HCT116 (cell line): ENCODE results near the gene OPN1SW. TPM values are rescaled to one million over a fixed set of nuclear protein-coding genes. Genes with fewer than 3 reads are reported as not detected.

Experiments used
- ATAC-seq: fragments of 200-7000 bp; cut with Tn5 transposase; 2 replicates; pipeline ENCODE4 v1.9.1; 2020; ENCODE audit warnings: mild to moderate bottlenecking, moderate library complexity
- BruUV-seq: library from RNA; stranded (reverse); fragments of 400-500 nt; replicated peaks from 2 replicates; lab custom pipeline; 2021; lab: Mats Ljungman, UMichigan
- CTCF ChIA-PET: fragments of 300-600 bp; sonication (Branson Sonifier 250); formaldehyde crosslinking; loops from one replicate; lab custom pipeline; 2021; ENCODE audit warnings: antibody characterized with exemption; lab: Charles Lee
- POLR2A ChIA-PET: fragments of 300-600, 350-600 bp; sonication (Branson Sonifier 250); formaldehyde crosslinking; loops from one replicate; lab custom pipeline; 2021; ENCODE audit warnings: antibody characterized with exemption; lab: Charles Lee
- RAD21 ChIA-PET, 2 experiments: fragments of 300-600 bp; sonication (Branson Sonifier 250); formaldehyde crosslinking; loops; one replicate each; lab custom pipeline; 2023; ENCODE audit warnings: low total read pairs in 2 of 2; ENCODE audit not compliant: uncharacterized antibody in 2 of 2, unreplicated experiment in 2 of 2, low non-redundant PET in 1 of 2; lab: Charles Lee
- DNase-seq: peaks from one replicate; pipeline ENCODE4 v3.0.0-alpha.2; 2010; ENCODE audit warnings: low read depth, low spot score
- H2AFZ ChIP-seq: fragments of 200-600 bp; shearing (Covaris generic), sonication (generic); 2 replicates; pipeline ENCODE4 v1.6.1; 2017; ENCODE audit warnings: low read depth, mixed run types, mixed read lengths, antibody characterized with exemption, low read length; ENCODE audit not compliant: poor library complexity, severe bottlenecking
- H3K27ac ChIP-seq: 2 replicates; pipeline ENCODE4 v1.5.1; 2012; ENCODE audit warnings: low read depth, low read length
- H3K27me3 ChIP-seq: fragments of 200-600 bp; sonication (generic); 2 replicates; pipeline ENCODE4 v1.6.1; 2016; ENCODE audit warnings: mixed run types, low read length, mixed read lengths; ENCODE audit not compliant: insufficient read depth
- H3K36me3 ChIP-seq, 2 experiments: fragments of 200-500 bp in 1 of 2; fragments of 200-600 bp in 1 of 2; sonication (Bioruptor generic) in 1 of 2; sonication (generic) in 1 of 2; 2 replicates each; pipeline versions ENCODE4 v1.5.1 to v1.6.1; 2014 to 2016; ENCODE audit warnings: low read length in 2 of 2, inconsistent platforms in 1 of 2, mixed read lengths in 1 of 2, mixed run types in 1 of 2; ENCODE audit not compliant: insufficient read depth in 2 of 2, control insufficient read depth in 1 of 2
- H3K4me1 ChIP-seq, 2 experiments: fragments of 200-600 bp in 1 of 2; sonication (generic) in 1 of 2; 2 replicates each; pipeline versions ENCODE4 v1.5.1 to v1.6.1; 2012 to 2017; ENCODE audit warnings: low read length in 2 of 2, inconsistent platforms in 1 of 2, mild to moderate bottlenecking in 1 of 2, mixed read lengths in 1 of 2, mixed run types in 1 of 2, moderate library complexity in 1 of 2; ENCODE audit not compliant: insufficient read depth in 2 of 2, control insufficient read depth in 1 of 2
- H3K4me2 ChIP-seq: fragments of 200-600 bp; sonication (generic); 2 replicates; pipeline ENCODE4 v1.6.1; 2017; ENCODE audit warnings: mixed run types, low read length, mixed read lengths
- H3K4me3 ChIP-seq, 2 experiments: fragments of 200-600 bp in 1 of 2; sonication (generic) in 1 of 2; replicated peaks in 1 of 2; 2 replicates each; pipeline ENCODE4 v1.5.1; 2011 to 2016; ENCODE audit warnings: low read length in 2 of 2, control low read depth in 1 of 2, low read depth in 1 of 2, mild to moderate bottlenecking in 1 of 2, mixed read lengths in 1 of 2, mixed run types in 1 of 2
- H3K79me2 ChIP-seq: fragments of 200-600 bp; sonication (generic); 2 replicates; pipeline ENCODE4 v1.6.1; 2017; ENCODE audit warnings: mild to moderate bottlenecking, mixed run types, low read length, moderate library complexity, mixed read lengths; ENCODE audit not compliant: insufficient read depth
- H3K9ac ChIP-seq: fragments of 200-600 bp; sonication (generic); 2 replicates; pipeline ENCODE4 v1.6.1; 2016; ENCODE audit warnings: low read length, mixed read lengths
- H3K9me2 ChIP-seq: fragments of 200-600 bp; sonication (generic), shearing (Covaris generic); 2 replicates; pipeline ENCODE4 v1.6.1; 2017; ENCODE audit warnings: mixed run types, mild to moderate bottlenecking, moderate library complexity; ENCODE audit not compliant: insufficient read depth
- H3K9me3 ChIP-seq, 2 experiments: fragments of 200-500 bp in 1 of 2; fragments of 200-600 bp in 1 of 2; sonication (Bioruptor generic) in 1 of 2; sonication (generic) in 1 of 2; 2 replicates each; pipeline ENCODE4 v1.6.1; 2014 to 2017; ENCODE audit warnings: low read length in 2 of 2, mixed read lengths in 2 of 2, inconsistent platforms in 1 of 2, low read depth in 1 of 2, mild to moderate bottlenecking in 1 of 2, mixed run types in 1 of 2, moderate library complexity in 1 of 2; ENCODE audit not compliant: control insufficient read depth in 1 of 2, insufficient read depth in 1 of 2
- H4K20me1 ChIP-seq: fragments of 200-600 bp; sonication (generic), shearing (Covaris generic); 2 replicates; pipeline ENCODE4 v1.6.1; 2017; ENCODE audit warnings: mixed run types, mild to moderate bottlenecking, moderate library complexity; ENCODE audit not compliant: insufficient read depth
- CBX3 ChIP-seq: IDR thresholded peaks from 2 replicates; pipeline ENCODE4 v1.6.1; 2012; ENCODE audit warnings: low read depth
- EGR1 ChIP-seq: IDR thresholded peaks from 2 replicates; pipeline ENCODE4 v1.6.1; 2012; ENCODE audit warnings: low read depth
- ELF1 ChIP-seq: IDR thresholded peaks from 2 replicates; pipeline ENCODE4 v1.6.1; 2012; ENCODE audit warnings: low read depth, borderline replicate concordance
- EZH2 ChIP-seq: fragments of 200-600 bp; sonication (generic); IDR thresholded peaks from 2 replicates; pipeline ENCODE4 v1.6.1; 2017; ENCODE audit warnings: antibody characterized with exemption, mixed run types
- EZH2phosphoT487 ChIP-seq: fragments of 200-600 bp; IDR thresholded peaks from 2 replicates; pipeline ENCODE4 v1.6.1; 2018; ENCODE audit warnings: antibody characterized with exemption, borderline replicate concordance
- FOSL1 ChIP-seq: IDR thresholded peaks from 2 replicates; pipeline ENCODE4 v1.6.1; 2012; ENCODE audit warnings: low read depth
- POLR2A ChIP-seq: IDR thresholded peaks from 2 replicates; pipeline ENCODE4 v1.7.0; 2011; ENCODE audit warnings: borderline replicate concordance; ENCODE audit not compliant: insufficient read depth, insufficient read length; ENCODE audit errors: extremely low read depth
- POLR2AphosphoS5 ChIP-seq: IDR thresholded peaks from 2 replicates; pipeline ENCODE4 v1.6.1; 2011; ENCODE audit warnings: mild to moderate bottlenecking, low read depth, low read length, moderate library complexity
- RAD21 ChIP-seq: IDR thresholded peaks from 2 replicates; pipeline ENCODE4 v1.6.1; 2012; ENCODE audit warnings: low read depth, mild to moderate bottlenecking
- TCF7L2 ChIP-seq: IDR thresholded peaks from 2 replicates; pipeline ENCODE4 v1.7.0; 2011; ENCODE audit warnings: borderline replicate concordance, inconsistent platforms; ENCODE audit not compliant: insufficient read depth, insufficient read length; ENCODE audit errors: extremely low read depth
- YY1 ChIP-seq: IDR thresholded peaks from 2 replicates; pipeline ENCODE4 v1.6.1; 2011; ENCODE audit warnings: low read length, low read depth, moderate library complexity, mild to moderate bottlenecking; ENCODE audit not compliant: insufficient replicate concordance; ENCODE audit errors: extremely low read depth
- ZNF274 ChIP-seq: fragments of 200-500 bp; sonication (Bioruptor generic); IDR thresholded peaks from 2 replicates; pipeline ENCODE4 v1.6.1; 2014; ENCODE audit warnings: mild to moderate bottlenecking, low read depth, low read length, inconsistent platforms
- intact Hi-C: fragments of 100-400 bp; cut with micrococcal nuclease; formaldehyde crosslinking; loops from 2 replicates; pipeline ENCODE4 v1.10.0; 2022
- total RNA-seq: library from RNA; stranded (reverse); gene quantifications from one replicate; pipeline ENCODE4 v1.2.1, GENCODE V29; 2021; ENCODE audit not compliant: unreplicated experiment
- TF ChIP-seq, protein P1 (sequence below): IDR thresholded peaks from 2 replicates; pipeline ENCODE4 v1.6.1; 2012; ENCODE audit warnings: low read depth
- TF ChIP-seq, protein P2 (sequence below): IDR thresholded peaks from 2 replicates; pipeline ENCODE4 v1.6.1; 2012

Gene OPN1SW
- total RNA-seq, 1 experiment from 2014 or later = not detected

DNA sequence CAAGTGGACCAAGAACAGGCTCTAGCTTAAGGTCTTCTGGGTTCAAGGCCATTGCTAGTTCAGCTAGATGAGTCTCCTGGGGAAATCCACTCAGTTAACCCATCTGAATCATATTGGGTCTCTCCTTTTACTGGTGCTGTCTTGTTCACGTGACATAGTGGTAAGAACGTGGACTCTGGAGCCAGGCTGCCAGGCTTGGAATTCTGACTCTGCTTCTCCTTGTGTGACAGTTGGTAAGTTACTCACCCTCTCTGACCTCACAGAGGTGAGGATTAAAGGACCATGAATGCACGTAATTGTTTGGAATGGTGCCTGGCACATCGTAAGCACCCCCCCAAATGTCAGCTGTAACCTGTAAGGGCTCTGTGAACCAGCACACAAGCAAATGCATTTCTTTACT is 46.1 kb downstream of the OPN1SW start (continued):
- TF ChIP-seq, protein P1, sequence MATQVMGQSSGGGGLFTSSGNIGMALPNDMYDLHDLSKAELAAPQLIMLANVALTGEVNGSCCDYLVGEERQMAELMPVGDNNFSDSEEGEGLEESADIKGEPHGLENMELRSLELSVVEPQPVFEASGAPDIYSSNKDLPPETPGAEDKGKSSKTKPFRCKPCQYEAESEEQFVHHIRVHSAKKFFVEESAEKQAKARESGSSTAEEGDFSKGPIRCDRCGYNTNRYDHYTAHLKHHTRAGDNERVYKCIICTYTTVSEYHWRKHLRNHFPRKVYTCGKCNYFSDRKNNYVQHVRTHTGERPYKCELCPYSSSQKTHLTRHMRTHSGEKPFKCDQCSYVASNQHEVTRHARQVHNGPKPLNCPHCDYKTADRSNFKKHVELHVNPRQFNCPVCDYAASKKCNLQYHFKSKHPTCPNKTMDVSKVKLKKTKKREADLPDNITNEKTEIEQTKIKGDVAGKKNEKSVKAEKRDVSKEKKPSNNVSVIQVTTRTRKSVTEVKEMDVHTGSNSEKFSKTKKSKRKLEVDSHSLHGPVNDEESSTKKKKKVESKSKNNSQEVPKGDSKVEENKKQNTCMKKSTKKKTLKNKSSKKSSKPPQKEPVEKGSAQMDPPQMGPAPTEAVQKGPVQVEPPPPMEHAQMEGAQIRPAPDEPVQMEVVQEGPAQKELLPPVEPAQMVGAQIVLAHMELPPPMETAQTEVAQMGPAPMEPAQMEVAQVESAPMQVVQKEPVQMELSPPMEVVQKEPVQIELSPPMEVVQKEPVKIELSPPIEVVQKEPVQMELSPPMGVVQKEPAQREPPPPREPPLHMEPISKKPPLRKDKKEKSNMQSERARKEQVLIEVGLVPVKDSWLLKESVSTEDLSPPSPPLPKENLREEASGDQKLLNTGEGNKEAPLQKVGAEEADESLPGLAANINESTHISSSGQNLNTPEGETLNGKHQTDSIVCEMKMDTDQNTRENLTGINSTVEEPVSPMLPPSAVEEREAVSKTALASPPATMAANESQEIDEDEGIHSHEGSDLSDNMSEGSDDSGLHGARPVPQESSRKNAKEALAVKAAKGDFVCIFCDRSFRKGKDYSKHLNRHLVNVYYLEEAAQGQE = no peak
- TF ChIP-seq POLR2A = no peak
- TF ChIP-seq YY1 = no peak
- no peak for TF ChIP-seq ELF1
- no peak for TF ChIP-seq RAD21
- no peak for TF ChIP-seq ZNF274
- no peak for TF ChIP-seq EZH2
- no peak for TF ChIP-seq EGR1

DNA sequence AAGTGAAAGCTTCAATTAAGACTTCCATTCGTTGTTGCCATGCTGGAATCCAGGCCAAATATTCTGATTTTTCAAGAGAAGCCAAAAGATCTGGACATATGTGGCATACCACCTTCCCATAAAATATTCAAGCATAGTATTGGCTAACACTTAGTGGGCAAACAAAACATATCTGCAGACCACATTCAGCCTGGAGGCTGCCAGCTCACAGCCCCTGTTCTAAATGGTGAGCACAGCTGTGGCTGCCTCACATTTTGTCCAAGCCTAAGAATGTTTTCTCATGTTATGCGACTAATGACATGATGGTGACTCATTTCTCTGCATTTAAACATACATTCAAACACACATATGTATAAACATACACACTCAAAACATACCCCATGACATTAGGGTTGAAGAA is 47.0 kb downstream of the OPN1SW start:
- RAD21 ChIA-PET = no interaction called here
- BruUV-seq = no TSS peak
- no peak overlapping the region for H3K4me2 ChIP-seq
- H4K20me1 ChIP-seq = no peaks in the 10 kb centered on the region
- TF ChIP-seq TCF7L2 (no peak), EZH2phosphoT487 (no peak), YY1 (no peak), ZNF274 (no peak), FOSL1 (no peak), POLR2AphosphoS5 (no peak), POLR2A (no peak), CBX3 (no peak), RAD21 (no peak), ELF1 (no peak), EGR1 (no peak)
- TF ChIP-seq, protein P2, sequence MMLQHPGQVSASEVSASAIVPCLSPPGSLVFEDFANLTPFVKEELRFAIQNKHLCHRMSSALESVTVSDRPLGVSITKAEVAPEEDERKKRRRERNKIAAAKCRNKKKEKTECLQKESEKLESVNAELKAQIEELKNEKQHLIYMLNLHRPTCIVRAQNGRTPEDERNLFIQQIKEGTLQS = no peak
- TF ChIP-seq, all 23 proteins: peak for 0
- Histone ChIP-seq H3K27ac (no peak overlapping the region), H3K27me3 (no peaks in the 10 kb centered on the region), H3K9ac (no peak overlapping the region), H3K4me1 (peaks cover 0 to 6% of the 10 kb centered on the region in 2 experiments; a peak in 1 of 4 replicates), H3K36me3 (no peaks in the 10 kb centered on the region), H3K9me3 (no peaks in the 10 kb centered on the region), H3K9me2 (no peaks in the 10 kb centered on the region), H3K79me2 (no peaks in the 10 kb centered on the region), H3K4me3 (no peak overlapping the region), H2AFZ (no peak overlapping the region)
- ChIA-PET CTCF (no interaction called here), POLR2A (no interaction called here)
- intact Hi-C loops = no loop called here
- no peak for ATAC-seq
- DNase-seq = no peak
